MM.1S (cell line): ENCODE results near the gene PWWP2B.

ENCODE experiments used
- DNase-seq: peaks from one replicate; pipeline ENCODE4 v3.0.0-alpha.2; 2015
- H2AFZ ChIP-seq: fragments of 300-600 bp; sonication (generic); 2 replicates; pipeline ENCODE4 v1.6.0; 2016; ENCODE audit warnings: antibody characterized with exemption, low read length
- H3F3A ChIP-seq: fragments of 300-600 bp; sonication (generic); 2 replicates; pipeline ENCODE4 v1.6.1; 2016; ENCODE audit warnings: mild to moderate bottlenecking, antibody characterized with exemption, low read length, moderate library complexity, mixed read lengths; ENCODE audit not compliant: insufficient read depth
- H3K27ac ChIP-seq: fragments of 300-600 bp; sonication (generic); 2 replicates; pipeline ENCODE4 v1.5.1; 2016; ENCODE audit warnings: mild to moderate bottlenecking, low read length
- H3K27me3 ChIP-seq: fragments of 300-600 bp; sonication (generic); replicated peaks from 2 replicates; pipeline ENCODE4 v1.6.0; 2016; ENCODE audit warnings: low read length; ENCODE audit not compliant: insufficient read depth
- H3K36me3 ChIP-seq: fragments of 300-600 bp; sonication (generic); replicated peaks from 2 replicates; pipeline ENCODE4 v1.6.1; 2016; ENCODE audit warnings: mild to moderate bottlenecking, low read length, mixed read lengths; ENCODE audit not compliant: insufficient read depth
- H3K4me1 ChIP-seq: fragments of 300-600 bp; sonication (generic); 2 replicates; pipeline ENCODE4 v1.6.1; 2016; ENCODE audit warnings: low read length, mixed read lengths
- H3K4me2 ChIP-seq: fragments of 300-600 bp; sonication (generic); 2 replicates; pipeline ENCODE4 v1.6.0; 2016; ENCODE audit warnings: low read depth, low read length
- H3K4me3 ChIP-seq: fragments of 300-600 bp; sonication (generic); 2 replicates; pipeline ENCODE4 v1.5.1; 2016; ENCODE audit warnings: low read length, mixed read lengths
- H3K79me2 ChIP-seq: fragments of 300-600 bp; sonication (generic); 2 replicates; pipeline ENCODE4 v1.6.1; 2016; ENCODE audit warnings: mixed run types, low read length, mixed read lengths
- H3K9ac ChIP-seq: fragments of 300-600 bp; sonication (generic); 2 replicates; pipeline ENCODE4 v1.6.1; 2016; ENCODE audit warnings: low read length, mixed read lengths
- H3K9me2 ChIP-seq: fragments of 300-600 bp; sonication (generic); replicated peaks from 2 replicates; pipeline ENCODE4 v1.6.1; 2016; ENCODE audit warnings: mild to moderate bottlenecking, low read length, mixed read lengths; ENCODE audit not compliant: insufficient read depth
- H3K9me3 ChIP-seq: fragments of 300-600 bp; sonication (generic); replicated peaks from 2 replicates; pipeline ENCODE4 v1.6.1; 2016; ENCODE audit warnings: mild to moderate bottlenecking, low read length, mixed read lengths; ENCODE audit not compliant: insufficient read depth
- H4K20me1 ChIP-seq: fragments of 300-600 bp; sonication (generic); 2 replicates; pipeline ENCODE4 v1.6.1; 2016; ENCODE audit warnings: mild to moderate bottlenecking, low read length, moderate library complexity, mixed read lengths; ENCODE audit not compliant: insufficient read depth
- EZH2 ChIP-seq: fragments of 300-600 bp; sonication (generic); optimal IDR thresholded peaks from 2 replicates; pipeline ENCODE3; 2017; ENCODE audit warnings: low read depth, mild to moderate bottlenecking, antibody characterized with exemption, low read length, mixed read lengths
- EZH2phosphoT487 ChIP-seq: fragments of 300-600 bp; sonication (generic); IDR thresholded peaks from 2 replicates; pipeline ENCODE4 v1.6.1; 2018; ENCODE audit warnings: antibody characterized with exemption, low read length
- TF ChIP-seq, protein P1 (sequence below): fragments of 300-600 bp; sonication (generic); IDR thresholded peaks from 2 replicates; pipeline ENCODE4 v1.5.1; 2016; ENCODE audit warnings: antibody characterized with exemption, low read length, mixed read lengths

Gene PWWP2B

GRCh38 chr10:132364594-132364970 lies 32.4 kb upstream of the PWWP2B start:
- DNase-seq, result no peak

DNA sequence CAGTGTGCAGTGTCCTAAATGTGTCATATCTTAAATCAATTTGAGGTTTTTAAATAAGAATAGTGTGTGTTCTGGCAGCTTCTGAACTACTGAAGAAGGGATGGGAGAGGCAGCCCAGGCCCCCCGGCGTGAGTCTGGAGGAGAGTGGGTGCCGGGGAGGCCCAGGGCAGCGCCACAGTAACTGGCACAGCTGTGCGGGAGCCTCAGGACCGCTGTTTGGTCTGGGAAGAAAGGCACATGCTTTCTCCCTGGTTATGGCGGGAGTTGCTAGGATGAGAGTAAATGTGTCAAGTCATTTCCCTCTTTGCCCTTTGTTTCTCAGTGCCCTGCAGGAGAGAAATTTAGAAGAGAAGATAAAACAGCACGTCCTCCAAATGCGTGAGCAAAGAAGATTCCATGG lies 31.9 kb upstream of the PWWP2B start:
- no peak overlapping the region for H3K4me2 ChIP-seq
- no peaks in the 10 kb centered on the region for H4K20me1 ChIP-seq
- no peaks in the 10 kb centered on the region for H3F3A ChIP-seq
- no peak overlapping the region for H3K9ac ChIP-seq
- no peaks in the 10 kb centered on the region for H3K4me1 ChIP-seq
- H3K9me3 ChIP-seq, result no peaks in the 10 kb centered on the region
- TF ChIP-seq, protein P1, sequence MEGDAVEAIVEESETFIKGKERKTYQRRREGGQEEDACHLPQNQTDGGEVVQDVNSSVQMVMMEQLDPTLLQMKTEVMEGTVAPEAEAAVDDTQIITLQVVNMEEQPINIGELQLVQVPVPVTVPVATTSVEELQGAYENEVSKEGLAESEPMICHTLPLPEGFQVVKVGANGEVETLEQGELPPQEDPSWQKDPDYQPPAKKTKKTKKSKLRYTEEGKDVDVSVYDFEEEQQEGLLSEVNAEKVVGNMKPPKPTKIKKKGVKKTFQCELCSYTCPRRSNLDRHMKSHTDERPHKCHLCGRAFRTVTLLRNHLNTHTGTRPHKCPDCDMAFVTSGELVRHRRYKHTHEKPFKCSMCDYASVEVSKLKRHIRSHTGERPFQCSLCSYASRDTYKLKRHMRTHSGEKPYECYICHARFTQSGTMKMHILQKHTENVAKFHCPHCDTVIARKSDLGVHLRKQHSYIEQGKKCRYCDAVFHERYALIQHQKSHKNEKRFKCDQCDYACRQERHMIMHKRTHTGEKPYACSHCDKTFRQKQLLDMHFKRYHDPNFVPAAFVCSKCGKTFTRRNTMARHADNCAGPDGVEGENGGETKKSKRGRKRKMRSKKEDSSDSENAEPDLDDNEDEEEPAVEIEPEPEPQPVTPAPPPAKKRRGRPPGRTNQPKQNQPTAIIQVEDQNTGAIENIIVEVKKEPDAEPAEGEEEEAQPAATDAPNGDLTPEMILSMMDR, result no peak
- TF ChIP-seq EZH2phosphoT487, result no peak
- no peak for TF ChIP-seq EZH2
- H3K9me2 ChIP-seq, result no peaks in the 10 kb centered on the region
- no peaks in the 10 kb centered on the region for H3K36me3 ChIP-seq
- no peak overlapping the region for H3K4me3 ChIP-seq
- no peaks in the 10 kb centered on the region for H3K79me2 ChIP-seq
- no peak overlapping the region for H3K27ac ChIP-seq
- no peak overlapping the region for H2AFZ ChIP-seq
- DNase-seq, result no peak
- H3K27me3 ChIP-seq, result peaks cover 10% of the 10 kb centered on the region

More at GRCh38 chr10:132364594-132364970, 32.4 kb upstream of the PWWP2B start:
- Histone ChIP-seq H3K9ac (no peak overlapping the region), H3K9me2 (no peaks in the 10 kb centered on the region), H3K4me2 (no peak overlapping the region), H3K9me3 (no peaks in the 10 kb centered on the region), H2AFZ (no peak overlapping the region), H3K4me1 (no peaks in the 10 kb centered on the region), H3K79me2 (no peaks in the 10 kb centered on the region), H3K27ac (no peak overlapping the region), H3K36me3 (no peaks in the 10 kb centered on the region), H3K27me3 (peaks cover 6% of the 10 kb centered on the region; the same call in 1 of the 2 replicates), H3F3A (no peaks in the 10 kb centered on the region), H4K20me1 (no peaks in the 10 kb centered on the region), H3K4me3 (no peak overlapping the region)
- TF ChIP-seq EZH2phosphoT487 (no peak), EZH2 (no peak)
- TF ChIP-seq, protein P1, result no peak

DNA sequence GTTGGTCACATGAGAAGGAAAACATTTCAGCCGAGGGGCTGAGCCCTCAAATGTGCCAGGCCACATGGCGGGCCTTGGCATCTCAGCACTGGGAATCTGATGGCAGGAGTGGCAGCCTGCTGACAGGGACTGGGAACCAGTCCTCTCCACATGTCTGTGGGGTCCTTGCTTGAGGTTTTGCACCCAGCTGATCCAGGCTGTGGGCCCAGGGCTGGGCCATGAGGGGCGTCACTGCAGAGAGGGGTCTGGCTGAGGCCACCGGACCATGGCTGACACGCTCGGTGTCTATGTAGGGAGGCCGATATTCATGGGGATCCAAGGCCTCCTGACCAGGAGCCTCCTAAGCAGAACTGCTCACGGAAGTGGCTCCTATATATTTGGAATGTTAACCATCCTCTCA lies 31.0 kb upstream of the PWWP2B start:
- Histone ChIP-seq H2AFZ (no peak overlapping the region), H4K20me1 (no peaks in the 10 kb centered on the region), H3K27ac (no peak overlapping the region), H3K36me3 (no peaks in the 10 kb centered on the region), H3K9me3 (no peaks in the 10 kb centered on the region), H3F3A (no peaks in the 10 kb centered on the region), H3K79me2 (no peaks in the 10 kb centered on the region), H3K4me1 (no peaks in the 10 kb centered on the region), H3K27me3 (peaks cover 17% of the 10 kb centered on the region), H3K9me2 (no peaks in the 10 kb centered on the region), H3K4me2 (no peak overlapping the region), H3K4me3 (no peak overlapping the region), H3K9ac (no peak overlapping the region)
- TF ChIP-seq EZH2 (no peak), EZH2phosphoT487 (no peak)
- DNase-seq, result no peak

- Histone ChIP-seq H4K20me1 (no peaks in the 10 kb centered on the region), H3F3A (no peaks in the 10 kb centered on the region), H3K9ac (no peak overlapping the region), H3K27ac (no peak overlapping the region), H3K4me1 (no peaks in the 10 kb centered on the region), H3K36me3 (no peaks in the 10 kb centered on the region), H3K9me2 (no peaks in the 10 kb centered on the region), H3K4me2 (no peak overlapping the region), H2AFZ (no peak overlapping the region), H3K27me3 (peaks cover 21% of the 10 kb centered on the region), H3K4me3 (no peak overlapping the region), H3K79me2 (no peaks in the 10 kb centered on the region), H3K9me3 (no peaks in the 10 kb centered on the region)
- TF ChIP-seq EZH2phosphoT487 (no peak), EZH2 (no peak)
- TF ChIP-seq, protein P1, result no peak
- no peak for DNase-seq
Measured at GRCh38 chr10:132366499-132366898, 30.5 kb upstream of the PWWP2B start.
